ENCODE results near the gene CCM2L. TPM values are rescaled to one million over a fixed set of nuclear protein-coding genes. Genes with fewer than 3 reads are reported as not detected.

Gene CCM2L
- polyA plus RNA-seq, 1 of the 3 experiments (the other 2 are of a cell fraction) = not detected

DNA sequence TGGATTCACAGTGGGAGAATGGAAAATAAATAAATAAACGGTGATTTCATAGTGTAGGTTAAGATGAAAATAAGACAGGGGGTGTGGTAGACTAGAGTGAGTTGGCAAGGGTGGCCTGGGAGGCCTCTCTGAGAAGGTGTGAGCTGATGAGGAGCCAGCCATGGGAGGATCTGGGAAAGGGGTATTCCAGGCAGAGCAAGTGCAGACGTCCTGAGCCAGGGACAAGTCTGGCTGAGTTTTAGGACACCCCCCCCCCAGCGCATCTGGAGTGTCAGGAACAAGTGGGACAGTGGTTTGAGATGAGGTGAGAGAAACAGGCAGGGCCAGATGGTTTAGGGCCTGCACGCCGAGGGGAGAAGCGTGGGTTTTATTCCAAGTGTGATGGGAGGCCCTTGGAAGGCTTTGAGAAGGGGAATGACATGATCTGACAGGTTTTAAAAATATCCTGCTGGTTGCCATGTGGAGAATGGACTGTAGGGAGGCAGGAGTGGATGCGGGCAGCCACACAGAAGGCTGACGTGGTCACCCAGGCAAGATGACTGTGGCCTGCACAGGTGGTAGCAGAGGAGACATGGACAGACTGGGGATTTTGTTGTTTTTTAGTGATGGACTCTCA, 21.1 kb upstream of the CCM2L start:
- no peaks in the 10 kb centered on the region for H3K79me2 ChIP-seq (ENCODE audit: insufficient read depth)
- H4K20me1 ChIP-seq (ENCODE audit: insufficient read depth) = no peaks in the 10 kb centered on the region
- H3K9me2 ChIP-seq = no peaks in the 10 kb centered on the region
- no peak overlapping the region for H3K4me2 ChIP-seq
- no peak for DNase-seq
- whole genome bisulfite sequencing (ENCODE audit: low lambda C conversion rate) = 74% methylated on average over 8 of the region's 8 CpGs
- no peaks in the 10 kb centered on the region; the same call in 1 of the 2 replicates for H3K27me3 ChIP-seq (ENCODE audit: insufficient read depth)
- H3K9me3 ChIP-seq = no peaks in the 10 kb centered on the region
- CTCF ChIA-PET = interaction anchor here (1.0 to 1.3 kb wide), 2 partner anchors 42 to 166 kb away, joined by 4 to 5 read pairs; no protein-coding TSS in a partner anchor
- no peak overlapping the region for H3K27ac ChIP-seq (ENCODE audit: low read depth in 2 of 2, low read length in 1 of 2)
- POLR2A ChIA-PET = no interaction called here
- H3K4me1 ChIP-seq (ENCODE audit: control insufficient read depth in 1 of 2, insufficient read depth in 2 of 2, low read depth in 1 of 2, low read length in 1 of 2) = peaks cover 0 to 8% of the 10 kb centered on the region in 2 experiments; a peak in 1 of 4 replicates
- H3K4me3 ChIP-seq (ENCODE audit: low read depth in 2 of 2, low read length in 1 of 2) = no peak overlapping the region
- H3K9ac ChIP-seq = no peak overlapping the region
- TF ChIP-seq MEF2A (IDR thresholded peaks at IDR 0.05; ENCODE audit: borderline replicate concordance, low read depth) (no peak), MXI1 (IDR thresholded peaks at IDR 0.05; ENCODE audit: low read depth, low read length) (no peak)
- TF ChIP-seq, protein P1, sequence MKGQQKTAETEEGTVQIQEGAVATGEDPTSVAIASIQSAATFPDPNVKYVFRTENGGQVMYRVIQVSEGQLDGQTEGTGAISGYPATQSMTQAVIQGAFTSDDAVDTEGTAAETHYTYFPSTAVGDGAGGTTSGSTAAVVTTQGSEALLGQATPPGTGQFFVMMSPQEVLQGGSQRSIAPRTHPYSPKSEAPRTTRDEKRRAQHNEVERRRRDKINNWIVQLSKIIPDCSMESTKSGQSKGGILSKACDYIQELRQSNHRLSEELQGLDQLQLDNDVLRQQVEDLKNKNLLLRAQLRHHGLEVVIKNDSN (IDR thresholded peaks at IDR 0.05; ENCODE audit: borderline replicate concordance, low read depth) = no peak
- no peaks in the 10 kb centered on the region for H3F3A ChIP-seq (replicated peaks; ENCODE audit: insufficient read depth)
- no peak overlapping the region for H2AFZ ChIP-seq (ENCODE audit: low read depth)
- no peaks in the 10 kb centered on the region for H3K36me3 ChIP-seq (replicated peaks in 1 of 2; ENCODE audit: control insufficient read depth in 1 of 2, insufficient read depth in 2 of 2, low read length in 1 of 2)

DNA sequence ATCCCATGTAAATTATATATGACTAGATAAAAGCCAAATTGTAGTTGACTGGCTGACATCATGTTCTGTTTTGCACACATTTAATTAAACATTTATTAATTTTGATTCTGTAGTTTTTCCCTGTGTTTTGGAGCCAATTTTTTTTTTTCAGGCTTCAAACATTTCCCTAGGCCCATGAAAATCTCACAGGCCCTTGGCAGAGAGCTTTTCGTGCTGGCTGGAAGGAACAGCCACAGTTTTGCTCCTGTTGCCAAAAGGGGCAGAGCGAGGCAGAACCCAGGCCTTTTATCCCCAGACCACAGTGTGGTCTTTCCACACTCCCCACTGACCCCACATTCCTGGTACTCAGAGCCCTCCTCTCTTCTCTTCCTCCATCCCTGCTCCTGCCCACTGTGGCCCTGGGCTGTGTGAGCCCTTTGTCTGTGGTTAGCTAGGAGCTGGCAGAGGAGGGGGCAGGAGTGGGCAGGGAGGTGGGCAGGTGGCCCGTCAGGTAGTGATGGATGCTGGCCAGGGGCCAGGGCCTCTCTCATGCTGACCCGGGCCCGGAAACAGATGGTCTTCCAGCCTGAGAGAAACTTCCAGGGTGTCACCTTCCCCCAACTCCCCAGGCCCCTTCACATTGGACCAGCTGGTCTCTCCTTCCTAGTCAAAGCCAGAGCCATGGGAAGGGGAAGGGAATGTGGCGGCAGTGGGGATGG, 19.4 kb upstream of the CCM2L start:
- Histone ChIP-seq H3K9me3 (no peaks in the 10 kb centered on the region), H3K27ac (ENCODE audit: low read depth in 2 of 2, low read length in 1 of 2) (no peak overlapping the region; a peak in 1 of 4 replicates), H3K4me2 (no peak overlapping the region), H3K4me1 (ENCODE audit: control insufficient read depth in 1 of 2, insufficient read depth in 2 of 2, low read depth in 1 of 2, low read length in 1 of 2) (peaks cover 0 to 8% of the 10 kb centered on the region in 2 experiments; a peak in 1 of 4 replicates), H3K79me2 (ENCODE audit: insufficient read depth) (no peaks in the 10 kb centered on the region), H3K27me3 (ENCODE audit: insufficient read depth) (no peaks in the 10 kb centered on the region; the same call in 1 of the 2 replicates), H3K9ac (no peak overlapping the region), H4K20me1 (ENCODE audit: insufficient read depth) (no peaks in the 10 kb centered on the region), H2AFZ (ENCODE audit: low read depth) (no peak overlapping the region), H3F3A (replicated peaks; ENCODE audit: insufficient read depth) (no peaks in the 10 kb centered on the region), H3K9me2 (no peaks in the 10 kb centered on the region), H3K36me3 (replicated peaks in 1 of 2; ENCODE audit: control insufficient read depth in 1 of 2, insufficient read depth in 2 of 2, low read length in 1 of 2) (no peaks in the 10 kb centered on the region), H3K4me3 (ENCODE audit: low read depth in 2 of 2, low read length in 1 of 2) (no peak overlapping the region)
- ChIA-PET POLR2A (interaction anchor here (0.8 kb wide), 1 partner anchor 22 kb away, joined by 3 read pairs; the partner anchor contains the start of gene XKR7), CTCF (interaction anchor here (0.7 to 1.5 kb wide), 6 partner anchors 29 to 168 kb away, joined by 3 to 6 read pairs (median 4); no protein-coding TSS in a partner anchor)
- TF ChIP-seq EZH2phosphoT487 (IDR thresholded peaks at IDR 0.05; ENCODE audit: borderline replicate concordance, low read depth) (no peak), TCF12 (IDR thresholded peaks at IDR 0.05) (no peak), GATA2 (CRISPR knock-in tag; IDR thresholded peaks at IDR 0.05) (no peak), RAD21 (IDR thresholded peaks at IDR 0.05; ENCODE audit: low read length) (no peak), FOXM1 (IDR thresholded peaks at IDR 0.05; ENCODE audit: low read depth) (no peak), CHD2 (IDR thresholded peaks at IDR 0.05; ENCODE audit: low read length, partially characterized antibody) (no peak)
- TF ChIP-seq, protein P2, sequence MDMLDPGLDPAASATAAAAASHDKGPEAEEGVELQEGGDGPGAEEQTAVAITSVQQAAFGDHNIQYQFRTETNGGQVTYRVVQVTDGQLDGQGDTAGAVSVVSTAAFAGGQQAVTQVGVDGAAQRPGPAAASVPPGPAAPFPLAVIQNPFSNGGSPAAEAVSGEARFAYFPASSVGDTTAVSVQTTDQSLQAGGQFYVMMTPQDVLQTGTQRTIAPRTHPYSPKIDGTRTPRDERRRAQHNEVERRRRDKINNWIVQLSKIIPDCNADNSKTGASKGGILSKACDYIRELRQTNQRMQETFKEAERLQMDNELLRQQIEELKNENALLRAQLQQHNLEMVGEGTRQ (IDR thresholded peaks at IDR 0.05; ENCODE audit: borderline replicate concordance, low read depth, low read length) = no peak
- peak; percentile 47 for DNase-seq
- 52% methylated on average over 5 of the region's 6 CpGs for WGBS (ENCODE audit: low lambda C conversion rate)

All from SK-N-SH (cell line).